HepG2 (cell line): ENCODE measurements around the gene PEX14. TPM values are rescaled to one million over a fixed set of nuclear protein-coding genes. Genes with fewer than 3 reads are reported as not detected.

Experiments
- ATAC-seq: fragments of 200-7000 bp; cut with Tn5 transposase; 3 replicates; pipeline ENCODE4 v1.9.1; 2020; ENCODE audit warnings: mild to moderate bottlenecking, moderate library complexity
- BruUV-seq: library from RNA; stranded (reverse); fragments of 400-500 nt; replicated peaks from 2 replicates; lab custom pipeline; 2021; lab: Mats Ljungman, UMichigan
- CTCF ChIA-PET: fragments of 300-600 bp; formaldehyde crosslinking; extraction: SDS; loops from one replicate; lab custom pipeline; 2021; ENCODE audit warnings: low total read pairs, inconsistent platforms, low intra/inter-chr PET ratio; lab: Yijun Ruan, JAX
- POLR2A ChIA-PET: fragments of 350-600 bp; sonication (Branson Sonifier 250); formaldehyde crosslinking; loops from one replicate; lab custom pipeline; 2020; ENCODE audit warnings: antibody characterized with exemption, inconsistent platforms; lab: Yijun Ruan, JAX
- DNase-seq: peaks from one replicate; pipeline ENCODE4 v3.0.0-alpha.2; 2015; ENCODE audit warnings: low spot score
- FAIRE-seq: peaks from 3 replicates; lab custom pipeline; 2011; peaks lifted over from hg19 to GRCh38; lab: Jason Lieb, UNC
- H2AFZ ChIP-seq: one replicate; pipeline ENCODE4 v1.6.1; 2011; ENCODE audit warnings: low read length, inconsistent platforms
- H3K27ac ChIP-seq: fragments of 300-600 bp; 3 replicates; pipeline ENCODE4 v1.8.0; 2011; ENCODE audit warnings: mixed run types, mild to moderate bottlenecking, mixed read lengths, low read length, inconsistent platforms; ENCODE audit not compliant: insufficient read depth; ENCODE audit errors: extremely low read length
- H3K27me3 ChIP-seq, 2 experiments: fragments of 200-600 bp in 1 of 2; 2 replicates in 1 of 2; 3 replicates in 1 of 2; pipeline versions ENCODE4 v1.6.0 to v1.8.0; 2011; ENCODE audit warnings: low read length in 2 of 2, mild to moderate bottlenecking in 2 of 2, moderate library complexity in 2 of 2, inconsistent platforms in 1 of 2; ENCODE audit not compliant: insufficient read depth in 2 of 2, control insufficient read depth in 1 of 2
- H3K36me3 ChIP-seq, 2 experiments: fragments of 200-600 bp in 1 of 2; replicated peaks in 1 of 2; 2 replicates in 1 of 2; 3 replicates in 1 of 2; pipeline versions ENCODE4 v1.5.1 to v1.8.0; 2011; ENCODE audit warnings: low read length in 2 of 2, inconsistent platforms in 1 of 2; ENCODE audit not compliant: insufficient read depth in 2 of 2, control insufficient read depth in 1 of 2
- H3K4me1 ChIP-seq: 2 replicates; pipeline ENCODE4 v1.5.1; 2012; ENCODE audit warnings: low read length, inconsistent platforms; ENCODE audit not compliant: insufficient read depth
- H3K4me2 ChIP-seq: 2 replicates; pipeline ENCODE4 v1.6.0; 2011; ENCODE audit warnings: low read depth, low read length, inconsistent platforms
- H3K4me3 ChIP-seq, 3 experiments: fragments of 200-600 bp in 1 of 3; sonication (generic), shearing (Covaris generic) in 1 of 3; replicated peaks in 1 of 3; 2 replicates each; pipeline ENCODE4 v1.5.1; 2011 to 2016; ENCODE audit warnings: low read length in 3 of 3, inconsistent platforms in 2 of 3, low read depth in 2 of 3, mild to moderate bottlenecking in 2 of 3, control low read depth in 1 of 3, mixed read lengths in 1 of 3; ENCODE audit not compliant: insufficient read depth in 1 of 3
- H3K79me2 ChIP-seq: one replicate; pipeline ENCODE4 v1.6.1; 2011; ENCODE audit warnings: low read length, inconsistent platforms; ENCODE audit not compliant: insufficient read depth
- H3K9ac ChIP-seq: 2 replicates; pipeline ENCODE4 v1.6.0; 2011; ENCODE audit warnings: mild to moderate bottlenecking, low read depth, low read length, inconsistent platforms; ENCODE audit not compliant: insufficient read depth
- H3K9me3 ChIP-seq: 2 replicates; pipeline ENCODE4 v1.5.1; 2012; ENCODE audit warnings: mild to moderate bottlenecking, low read length
- H4K20me1 ChIP-seq: 2 replicates; pipeline ENCODE4 v1.6.0; 2011; ENCODE audit warnings: inconsistent platforms, mild to moderate bottlenecking, low read length, moderate library complexity; ENCODE audit not compliant: insufficient read depth
- ELF1 ChIP-seq: sonication (generic); formaldehyde crosslinking; IDR thresholded peaks from 2 replicates; pipeline ENCODE4 v1.4.0; 2020; ENCODE audit warnings: missing genetic modification reagents
- FLYWCH1 ChIP-seq: sonication (generic); formaldehyde crosslinking; IDR thresholded peaks from 2 replicates; pipeline ENCODE4 v1.8.1; 2023; ENCODE audit warnings: mild to moderate bottlenecking, missing genetic modification reagents
- FOSL2 ChIP-seq: sonication (generic); formaldehyde crosslinking; IDR thresholded peaks from 2 replicates; pipeline ENCODE4 v1.4.0; 2020; ENCODE audit warnings: missing genetic modification reagents
- KDM3A ChIP-seq: IDR thresholded peaks from 2 replicates; pipeline ENCODE4 v1.6.1; 2018; ENCODE audit warnings: low read depth, missing compliant biosample characterization
- KMT2A ChIP-seq: sonication (generic); formaldehyde crosslinking; IDR thresholded peaks from 2 replicates; pipeline ENCODE4 v1.4.0; 2020; ENCODE audit warnings: missing genetic modification reagents
- NCOA5 ChIP-seq: sonication (generic); formaldehyde crosslinking; IDR thresholded peaks from 2 replicates; pipeline ENCODE4 v1.4.0; 2020; ENCODE audit warnings: missing genetic modification reagents
- NFE2L2 ChIP-seq: fragments of 150-350 bp; IDR thresholded peaks from 2 replicates; pipeline ENCODE4 v1.6.1; 2014; ENCODE audit warnings: low read length
- NR2F1 ChIP-seq, 2 experiments: fragments of 450-650 bp in 1 of 2; formaldehyde crosslinking in 1 of 2; IDR thresholded peaks; 2 replicates each; pipeline versions ENCODE4 v1.5.0 to v1.6.1; 2016 to 2020; ENCODE audit warnings: mild to moderate bottlenecking in 1 of 2, missing compliant biosample characterization in 1 of 2, missing genetic modification reagents in 1 of 2, moderate library complexity in 1 of 2
- PHF5A ChIP-seq: IDR thresholded peaks from one replicate; pipeline ENCODE4 v1.6.1; 2018; ENCODE audit warnings: low read depth, missing genetic modification reagents; ENCODE audit not compliant: unreplicated experiment
- RXRB ChIP-seq: IDR thresholded peaks from 2 replicates; pipeline ENCODE4 v1.6.1; 2016; ENCODE audit warnings: borderline replicate concordance, missing genetic modification reagents, missing compliant biosample characterization
- SALL2 ChIP-seq: sonication (generic); formaldehyde crosslinking; IDR thresholded peaks from 2 replicates; pipeline ENCODE4 v1.8.1; 2023; ENCODE audit warnings: mild to moderate bottlenecking, missing genetic modification reagents, inconsistent platforms
- SNRNP70 ChIP-seq: fragments of 200-400 bp; formaldehyde crosslinking; IDR thresholded peaks from 2 replicates; pipeline ENCODE4 v1.6.1; 2017; ENCODE audit warnings: mild to moderate bottlenecking, low read depth, low read length, moderate library complexity
- ZNF784 ChIP-seq: sonication (generic); formaldehyde crosslinking; IDR thresholded peaks from 2 replicates; pipeline ENCODE4 v1.5.1; 2020; ENCODE audit warnings: missing genetic modification reagents, mild to moderate bottlenecking, borderline replicate concordance
- WGBS: methylation state at CpG from one replicate; pipeline ENCODE4 v1.1.6; 2017; ENCODE audit warnings: low lambda C conversion rate; 5-methylcytosine and 5-hydroxymethylcytosine counted together
- in situ Hi-C: cut with HindIII; loops from 2 replicates; pipeline ENCODE4 v1.10.0; 2017; ENCODE audit warnings: low pct_unique_long_range_greater_than_20kb; ENCODE audit not compliant: extremely low pct_ligation_motif_present
- intact Hi-C: fragments of 100-400 bp; cut with micrococcal nuclease; formaldehyde crosslinking; loops from one replicate; pipeline ENCODE4 v1.10.0; 2022; ENCODE audit not compliant: unreplicated experiment
- polyA plus RNA-seq, 8 experiments: library from polyadenylated mRNA; depleted of rRNA in 3 of 8; stranded (reverse) in 7 of 8; unstranded in 1 of 8; fragments of >200 nt; fragmentation: Illumina TruSeq in 4 of 8; extraction: Trizol in 4 of 8; gene quantifications; 2 replicates each; pipeline versions ENCODE4 v1.2.1 to v1.2.3, GENCODE V29; 2011 to 2016; ENCODE audit warnings: low read depth in 4 of 8, missing spikeins in 1 of 8, mixed read lengths in 1 of 8; ENCODE audit not compliant: insufficient read depth in 1 of 8
- total RNA-seq, 5 experiments: library from RNA; depleted of rRNA; stranded (reverse); fragments of >200 nt; fragmentation: Illumina TruSeq; extraction: Trizol; gene quantifications; 2 replicates each; pipeline ENCODE4 v1.2.3, GENCODE V29; 2016; ENCODE audit warnings: low read depth in 1 of 5
- TF ChIP-seq, protein P1 (sequence below): sonication (generic); formaldehyde crosslinking; IDR thresholded peaks from 2 replicates; pipeline ENCODE4 v1.4.0; 2020; ENCODE audit warnings: missing genetic modification reagents, borderline replicate concordance

PEX14 gene
- total and polyA plus RNA-seq, 2 of the 13 experiments (the other 11 are each of a cell fraction or from before 2014, with no cell fraction given) = 6.5 to 9.9 TPM

DNA sequence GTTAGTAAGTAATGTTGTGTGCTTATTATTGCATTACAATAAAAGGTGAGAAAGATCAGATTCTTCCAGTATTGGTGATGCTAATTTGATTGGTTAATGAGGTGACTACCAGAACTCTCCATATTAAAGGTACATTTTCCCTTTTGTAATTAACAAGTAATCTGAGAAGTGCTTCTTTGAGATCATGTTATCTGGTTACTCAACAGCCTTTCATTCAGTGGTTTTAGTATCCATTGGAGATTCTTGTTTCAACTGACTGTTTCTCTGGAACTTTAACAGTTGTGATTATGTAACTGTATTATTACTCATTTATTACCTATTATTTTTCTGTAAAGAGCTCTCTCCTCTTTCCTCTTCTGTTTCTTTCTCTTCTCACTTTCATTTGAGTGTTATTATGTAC lies 86.7 kb downstream of the PEX14 start:
- Histone ChIP-seq H3K4me2 (no peak overlapping the region), H3K27me3 (no peaks in the 10 kb centered on the region), H2AFZ (no peak overlapping the region), H3K9ac (no peak overlapping the region), H4K20me1 (no peaks in the 10 kb centered on the region; the same call in 1 of the 2 replicates), H3K27ac (no peak overlapping the region), H3K4me1 (peaks cover 9% of the 10 kb centered on the region), H3K4me3 (no peak overlapping the region)
- DNase-seq = no peak
- BruUV-seq = no TSS peak
- CTCF ChIA-PET = no interaction called here
- TF ChIP-seq PHF5A = no peak
- no peak for TF ChIP-seq SALL2 (CRISPR knock-in tag)
- TF ChIP-seq ELF1 (CRISPR knock-in tag) = no peak
- TF ChIP-seq RXRB (CRISPR knock-in tag) = no peak
- TF ChIP-seq NCOA5 (CRISPR knock-in tag) = no peak
- TF ChIP-seq KDM3A = no peak
- TF ChIP-seq, all 625 proteins: peak for 0
- ATAC-seq = no peak
- intact Hi-C loops = no loop called here
- POLR2A ChIA-PET = no interaction called here
- H3K9me3 ChIP-seq = peaks cover 9% of the 10 kb centered on the region
- no peaks in the 10 kb centered on the region for H3K36me3 ChIP-seq
- no peak for FAIRE-seq
- in situ Hi-C loops = no loop called here
- no peaks in the 10 kb centered on the region for H3K79me2 ChIP-seq

GRCh38 chr1:10561955-10562354 lies 87.2 kb downstream of the PEX14 start:
- ATAC-seq = no peak
- DNase-seq = no peak
- BruUV-seq = no TSS peak
- H3K4me2 ChIP-seq = no peak overlapping the region
- intact Hi-C loops (no loop called here), in situ Hi-C loops (no loop called here)
- no peak overlapping the region for H2AFZ ChIP-seq
- 95% methylated on average over 3 of the region's 3 CpGs for WGBS
- H3K27me3 ChIP-seq = no peaks in the 10 kb centered on the region
- ChIA-PET CTCF (no interaction called here), POLR2A (no interaction called here)
- FAIRE-seq = no peak
- no peak overlapping the region for H3K4me3 ChIP-seq
- H3K9ac ChIP-seq = no peak overlapping the region
- peaks cover 9% of the 10 kb centered on the region for H3K9me3 ChIP-seq
- TF ChIP-seq FOSL2 (CRISPR knock-in tag) = peak; percentile 36; the same call in 1 of the 2 replicates
- TF ChIP-seq, protein P1, sequence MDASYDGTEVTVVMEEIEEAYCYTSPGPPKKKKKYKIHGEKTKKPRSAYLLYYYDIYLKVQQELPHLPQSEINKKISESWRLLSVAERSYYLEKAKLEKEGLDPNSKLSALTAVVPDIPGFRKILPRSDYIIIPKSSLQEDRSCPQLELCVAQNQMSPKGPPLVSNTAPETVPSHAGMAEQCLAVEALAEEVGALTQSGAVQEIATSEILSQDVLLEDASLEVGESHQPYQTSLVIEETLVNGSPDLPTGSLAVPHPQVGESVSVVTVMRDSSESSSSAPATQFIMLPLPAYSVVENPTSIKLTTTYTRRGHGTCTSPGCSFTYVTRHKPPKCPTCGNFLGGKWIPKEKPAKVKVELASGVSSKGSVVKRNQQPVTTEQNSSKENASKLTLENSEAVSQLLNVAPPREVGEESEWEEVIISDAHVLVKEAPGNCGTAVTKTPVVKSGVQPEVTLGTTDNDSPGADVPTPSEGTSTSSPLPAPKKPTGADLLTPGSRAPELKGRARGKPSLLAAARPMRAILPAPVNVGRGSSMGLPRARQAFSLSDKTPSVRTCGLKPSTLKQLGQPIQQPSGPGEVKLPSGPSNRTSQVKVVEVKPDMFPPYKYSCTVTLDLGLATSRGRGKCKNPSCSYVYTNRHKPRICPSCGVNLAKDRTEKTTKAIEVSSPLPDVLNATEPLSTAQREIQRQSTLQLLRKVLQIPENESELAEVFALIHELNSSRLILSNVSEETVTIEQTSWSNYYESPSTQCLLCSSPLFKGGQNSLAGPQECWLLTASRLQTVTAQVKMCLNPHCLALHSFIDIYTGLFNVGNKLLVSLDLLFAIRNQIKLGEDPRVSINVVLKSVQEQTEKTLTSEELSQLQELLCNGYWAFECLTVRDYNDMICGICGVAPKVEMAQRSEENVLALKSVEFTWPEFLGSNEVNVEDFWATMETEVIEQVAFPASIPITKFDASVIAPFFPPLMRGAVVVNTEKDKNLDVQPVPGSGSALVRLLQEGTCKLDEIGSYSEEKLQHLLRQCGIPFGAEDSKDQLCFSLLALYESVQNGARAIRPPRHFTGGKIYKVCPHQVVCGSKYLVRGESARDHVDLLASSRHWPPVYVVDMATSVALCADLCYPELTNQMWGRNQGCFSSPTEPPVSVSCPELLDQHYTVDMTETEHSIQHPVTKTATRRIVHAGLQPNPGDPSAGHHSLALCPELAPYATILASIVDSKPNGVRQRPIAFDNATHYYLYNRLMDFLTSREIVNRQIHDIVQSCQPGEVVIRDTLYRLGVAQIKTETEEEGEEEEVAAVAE (CRISPR knock-in tag) = no peak
- TF ChIP-seq SNRNP70 = no peak
- TF ChIP-seq NR2F1 (CRISPR knock-in tag; IDR thresholded peaks at IDR 0.05) = no peak
- TF ChIP-seq FLYWCH1 (CRISPR knock-in tag) = no peak
- no peak for TF ChIP-seq KMT2A (CRISPR knock-in tag)
- TF ChIP-seq NFE2L2 = no peak
- TF ChIP-seq ZNF784 (CRISPR knock-in tag) = no peak
- H3K36me3 ChIP-seq = no peaks in the 10 kb centered on the region
- no peak overlapping the region for H3K27ac ChIP-seq
- no peaks in the 10 kb centered on the region for H3K79me2 ChIP-seq
- peaks cover 6% of the 10 kb centered on the region; the same call in 1 of the 2 replicates for H3K4me1 ChIP-seq
- no peaks in the 10 kb centered on the region; the same call in 1 of the 2 replicates for H4K20me1 ChIP-seq
